ENCODE results near the gene PPP2R1B.

DNA sequence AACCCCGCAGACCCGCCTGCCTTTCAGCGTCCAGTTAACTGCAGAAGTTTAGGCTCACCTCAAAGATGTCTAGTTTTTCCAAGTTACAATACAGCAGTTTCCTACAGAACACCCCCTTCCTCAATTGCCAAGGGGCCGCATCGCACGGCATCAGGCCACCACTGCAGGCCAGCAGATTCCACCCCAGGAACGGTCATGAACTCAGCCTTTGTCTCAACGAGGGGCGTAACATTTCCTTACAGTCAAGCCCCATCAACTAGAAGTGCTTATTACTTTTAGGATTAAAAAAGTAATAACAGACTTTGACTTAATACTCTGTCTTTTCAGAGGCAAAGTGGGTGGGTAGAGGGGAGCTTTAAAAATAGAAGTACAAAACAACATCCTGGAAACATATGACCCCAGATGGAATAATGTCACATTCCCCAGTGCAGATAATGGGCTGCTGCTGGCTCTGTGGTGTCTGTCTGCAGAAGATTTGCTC, 36.3 kb downstream of the PPP2R1B start:
- TF ChIP-seq POLR2AphosphoS5 (IDR thresholded peaks at IDR 0.05; ENCODE audit: borderline replicate concordance, low read depth, low read length) (no peak), EZH2 (IDR thresholded peaks at IDR 0.05) (no peak), FOXP2 (optimal IDR thresholded peaks at IDR 0.05; ENCODE audit: control extremely low read depth, extremely low read length, insufficient read depth) (no peak)
